Suppressor macrophage treated with lipopolysaccharide for 1 hour (primary cell): Measurements from ENCODE around the gene ZNF536.
"Not testable (repeated sequence)": the region's sequence is repeated elsewhere in the genome, so short reads cannot be mapped to it uniquely, and the experiment has no call there.

Experiments used
- DNase-seq, 3 donors: peaks; one replicate each; pipeline ENCODE4 v3.0.0-alpha.2; 2020 to 2022

The ZNF536 gene

GRCh38 chr19:30497034-30497433 is 124.8 kb downstream of the ZNF536 start:
- no peak for DNase-seq

DNA sequence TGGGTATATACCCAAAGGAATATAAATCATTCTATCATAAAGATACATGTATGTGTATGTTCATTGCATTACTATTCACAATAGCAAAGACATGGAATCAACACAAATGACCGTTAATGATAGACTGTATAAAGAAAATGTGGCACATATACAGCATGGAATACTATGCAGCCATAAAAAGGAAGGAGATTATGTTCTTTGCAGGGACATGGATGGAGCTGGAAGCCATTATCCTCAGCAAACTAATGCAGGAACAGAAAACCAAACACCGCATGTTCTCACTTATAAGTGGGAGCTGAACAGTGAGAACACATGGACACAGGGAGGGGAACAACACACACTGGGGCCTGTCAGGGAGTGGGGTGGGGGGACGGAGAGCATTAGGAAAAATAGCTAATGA is 125.9 kb downstream of the ZNF536 start:
- not testable (repeated sequence) for DNase-seq

- DNase-seq, result no peak
Measured at GRCh38 chr19:30498707-30499106, 126.5 kb downstream of the ZNF536 start.

- no peak for DNase-seq
Measured at GRCh38 chr19:30504272-30504671, 132.1 kb downstream of the ZNF536 start.

GRCh38 chr19:30512176-30513081 is 140.2 kb downstream of the ZNF536 start:
- DNase-seq, result no peak

GRCh38 chr19:30513082-30513411 is 140.9 kb downstream of the ZNF536 start:
- DNase-seq, result no peak

DNA sequence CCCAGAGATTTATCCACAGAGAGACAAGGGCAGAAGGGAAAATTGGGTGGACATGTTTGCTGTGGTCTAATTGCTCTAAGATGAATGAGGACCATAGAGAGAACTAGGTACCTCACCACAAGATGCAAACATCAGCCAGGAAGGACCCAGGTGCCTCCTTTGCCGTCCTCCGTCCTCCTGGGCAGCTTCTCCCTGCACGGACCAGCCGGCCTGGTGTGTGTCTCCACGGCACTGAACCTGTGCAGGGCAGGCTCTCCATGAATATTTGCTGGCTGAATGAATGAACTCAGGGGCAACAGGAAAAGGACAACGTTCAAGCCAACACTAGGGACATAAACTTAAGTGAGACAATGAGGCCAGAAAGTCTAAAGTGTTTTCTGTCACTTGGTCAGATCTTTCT is 143.9 kb downstream of the ZNF536 start:
- DNase-seq, result no peak

GRCh38 chr19:30516531-30516930 is 144.3 kb downstream of the ZNF536 start:
- no peak for DNase-seq

DNA sequence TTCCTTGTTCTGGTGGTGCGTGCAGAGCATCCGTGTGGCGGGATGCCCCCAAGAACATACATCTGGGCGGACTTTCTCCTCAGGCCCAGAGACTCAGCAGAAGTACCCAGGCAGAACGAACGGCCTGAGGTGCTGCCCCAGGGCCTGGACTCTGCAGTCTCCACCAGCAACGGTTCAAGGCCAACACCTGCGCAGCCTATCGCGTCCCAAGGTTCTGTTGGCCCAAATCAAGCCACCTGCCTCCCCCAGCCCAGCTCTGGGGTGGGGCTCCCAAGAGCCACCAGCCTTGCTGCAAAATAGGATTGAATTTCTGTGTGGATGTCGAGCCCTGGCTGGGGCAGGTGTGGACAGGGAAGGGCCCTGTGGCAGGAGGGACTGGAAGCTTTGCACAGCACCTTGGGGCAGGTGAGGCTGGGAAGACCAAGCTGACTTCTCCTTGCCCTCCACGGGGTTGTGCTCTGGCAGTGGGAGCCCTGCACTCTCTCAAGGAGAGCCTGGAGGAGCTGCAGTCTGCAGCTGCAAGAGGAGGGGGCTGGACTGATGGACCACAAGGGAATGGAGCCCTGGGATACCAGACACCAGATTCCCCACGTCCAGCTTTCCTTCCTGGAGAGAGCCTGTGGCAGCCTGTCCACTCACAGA is 146.9 kb downstream of the ZNF536 start:
- no peak for DNase-seq

GRCh38 chr19:30519607-30520205 is 147.5 kb downstream of the ZNF536 start:
- DNase-seq, result no peak

DNA sequence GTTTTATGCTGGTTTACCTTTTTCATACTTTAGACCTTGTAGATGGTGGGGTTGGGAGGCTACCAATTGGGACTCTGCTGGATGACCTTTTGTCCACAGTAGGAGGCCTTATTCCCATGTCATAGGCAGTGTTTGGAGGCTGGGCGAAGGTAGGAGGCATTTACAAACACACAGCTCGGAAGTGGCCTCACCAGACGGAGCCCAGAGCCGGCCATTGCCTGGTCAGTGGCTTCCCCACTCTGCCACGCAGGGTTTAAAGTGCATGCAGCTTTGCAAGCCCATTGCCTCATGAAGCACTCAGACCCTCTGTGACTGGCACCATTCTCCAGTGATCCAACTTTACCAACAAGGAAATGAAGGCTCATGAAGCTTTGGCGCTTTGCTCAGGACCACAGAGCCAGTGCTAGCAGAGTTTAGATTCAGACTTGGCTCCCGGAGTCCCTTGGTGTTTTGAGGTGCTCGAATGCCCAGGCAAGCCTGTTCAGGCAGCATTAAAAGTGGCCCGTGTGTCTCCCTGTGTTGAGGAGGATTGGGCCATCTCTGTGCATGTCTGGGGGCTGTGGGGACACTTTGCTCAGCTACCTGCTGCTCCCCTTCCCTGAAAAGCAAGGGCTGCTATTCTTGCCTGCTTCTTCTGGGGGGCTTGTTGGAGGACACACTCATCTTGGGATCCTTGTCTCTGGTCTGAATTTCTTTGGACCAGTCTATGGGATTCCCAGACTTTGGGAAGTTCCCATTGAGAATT is 148.7 kb downstream of the ZNF536 start:
- no peak for DNase-seq

GRCh38 chr19:30521937-30522336 is 149.8 kb downstream of the ZNF536 start:
- no peak for DNase-seq

GRCh38 chr19:30522341-30522740 is 150.2 kb downstream of the ZNF536 start:
- DNase-seq, result no peak

DNA sequence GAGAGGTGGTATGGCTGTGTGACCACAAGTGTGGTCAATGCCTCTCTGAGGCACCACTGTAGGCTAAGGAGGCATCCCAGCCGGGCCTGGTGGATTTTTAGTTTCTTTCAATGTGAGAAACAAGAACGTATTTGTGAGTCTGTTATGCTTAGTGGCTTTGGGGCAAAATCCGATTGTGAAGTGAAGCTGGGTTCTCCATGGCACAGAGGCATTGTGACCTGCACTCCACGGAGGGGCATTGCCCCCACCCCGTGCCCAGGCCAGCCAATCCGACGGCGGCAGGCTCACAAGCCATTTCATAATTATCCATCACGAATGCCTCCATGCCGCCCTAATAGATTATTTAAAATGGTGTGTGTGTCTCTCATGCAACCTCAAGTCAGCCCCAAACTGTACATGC is 151.6 kb downstream of the ZNF536 start:
- DNase-seq, result no peak

DNA sequence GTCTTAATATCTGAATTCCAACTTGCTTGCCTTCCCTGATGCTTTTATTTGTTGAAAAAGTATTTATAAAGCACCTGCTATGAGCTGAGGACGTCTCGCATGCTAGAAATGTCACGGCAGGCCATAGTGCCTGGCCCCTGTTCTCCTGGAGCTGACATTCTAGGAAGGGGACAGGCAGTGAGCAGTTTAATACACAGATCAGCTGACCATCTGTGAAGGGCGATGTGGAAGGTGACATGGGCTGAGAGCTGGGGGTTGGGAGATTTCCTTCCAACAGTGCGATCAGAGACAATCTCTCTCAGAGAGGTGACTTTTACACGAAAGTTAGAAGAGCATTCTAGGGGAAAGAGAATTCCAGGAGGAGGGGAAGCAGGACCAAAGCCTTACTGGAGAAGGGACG is 153.2 kb downstream of the ZNF536 start:
- no peak for DNase-seq

DNA sequence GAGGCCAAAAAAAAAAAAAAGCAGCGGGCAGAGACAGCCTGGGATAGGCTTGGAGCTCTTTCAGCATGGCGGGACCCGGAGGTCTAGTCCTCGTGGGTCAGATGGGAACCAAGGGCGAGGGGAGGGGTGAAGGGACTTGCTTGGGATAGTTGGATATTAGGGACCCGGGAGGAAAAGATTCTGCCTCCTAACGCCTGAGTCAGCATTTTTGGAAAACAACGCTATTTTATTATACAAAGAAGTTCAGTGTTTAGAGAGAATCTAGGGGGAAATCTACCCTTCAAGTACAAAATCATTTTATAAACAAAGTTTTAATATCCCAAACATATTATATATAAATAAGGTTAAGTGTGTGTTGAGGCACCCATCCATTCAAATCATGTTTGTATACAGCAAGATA is 156.7 kb downstream of the ZNF536 start:
- DNase-seq, result no peak

DNA sequence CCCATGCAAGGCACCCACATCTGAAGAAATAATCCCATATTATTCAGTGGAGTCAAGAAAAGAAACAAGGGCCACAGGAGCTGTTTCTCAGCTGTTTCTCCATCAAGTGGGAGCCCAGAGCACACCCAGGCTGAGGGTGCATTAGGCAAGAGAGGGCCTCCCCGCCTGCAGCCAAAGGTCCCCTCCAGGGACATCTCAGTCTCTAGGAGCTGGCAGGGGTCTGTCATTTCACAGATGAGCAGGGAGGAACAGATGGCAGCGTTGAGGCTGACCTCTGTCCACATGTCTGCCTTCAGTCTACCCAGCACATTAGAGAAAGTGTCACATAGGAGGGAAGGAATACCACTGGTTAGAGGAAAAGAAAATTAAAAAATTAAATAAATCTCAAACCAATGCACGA is 157.7 kb downstream of the ZNF536 start:
- DNase-seq, result no peak

GRCh38 chr19:30530751-30531150 is 158.6 kb downstream of the ZNF536 start:
- DNase-seq, result no peak

- DNase-seq, result no peak
Measured at GRCh38 chr19:30535011-30535410, 162.8 kb downstream of the ZNF536 start.

- no peak for DNase-seq
Measured at GRCh38 chr19:30536975-30537374, 164.8 kb downstream of the ZNF536 start.

DNA sequence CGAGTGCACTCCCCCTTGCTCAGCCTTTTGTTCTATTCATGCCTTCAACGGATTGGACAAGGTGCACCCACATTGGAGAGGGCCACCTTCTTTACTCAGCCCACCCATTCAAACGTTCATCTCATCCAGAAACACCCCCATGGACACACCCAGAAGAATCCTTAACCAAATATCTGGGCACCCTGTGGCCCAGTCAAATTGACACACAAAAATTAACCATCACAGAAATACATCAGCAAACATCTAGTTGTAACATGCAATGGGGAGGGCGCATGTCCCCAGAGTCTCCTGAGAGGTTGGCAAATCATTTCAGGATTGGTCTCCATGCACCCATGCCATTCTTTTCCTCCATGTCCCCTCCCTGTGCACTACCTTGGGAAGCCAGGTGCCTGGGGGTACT is 167.1 kb downstream of the ZNF536 start:
- DNase-seq, result no peak

- DNase-seq, result no peak
Measured at GRCh38 chr19:30539981-30540380, 167.8 kb downstream of the ZNF536 start.

GRCh38 chr19:30540761-30541160 is 168.6 kb downstream of the ZNF536 start:
- peak; percentile 44 to 72 (median 66) for DNase-seq
